GM19438 (cell line): Measurements from ENCODE around the gene TFCP2.

Source experiments
- ATAC-seq: cut with Tn5 transposase; IDR thresholded peaks from one replicate; pipeline ENCODE4 v1.9.1; 2021; ENCODE audit warnings: low read depth; ENCODE audit not compliant: unreplicated experiment

Gene TFCP2

DNA sequence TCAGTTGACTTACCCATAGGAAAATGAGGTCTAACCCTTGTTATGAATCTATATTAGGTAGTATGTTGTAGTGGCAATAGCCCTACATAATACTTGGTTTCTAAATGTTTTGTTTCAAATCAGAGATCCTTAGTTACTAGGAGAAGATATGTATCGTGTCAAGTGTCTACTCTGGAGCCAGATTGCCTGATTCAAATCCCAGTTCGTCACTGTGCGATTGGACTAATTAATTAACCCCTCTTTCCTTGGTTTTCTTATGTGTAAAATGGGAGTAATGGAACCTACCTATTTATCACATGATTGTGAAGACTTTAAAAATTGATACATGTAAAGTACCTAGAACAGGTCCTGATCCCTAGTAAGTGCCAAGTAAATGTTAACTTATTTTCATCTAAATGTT lies 123.4 kb downstream of the TFCP2 start:
- no peak for ATAC-seq

DNA sequence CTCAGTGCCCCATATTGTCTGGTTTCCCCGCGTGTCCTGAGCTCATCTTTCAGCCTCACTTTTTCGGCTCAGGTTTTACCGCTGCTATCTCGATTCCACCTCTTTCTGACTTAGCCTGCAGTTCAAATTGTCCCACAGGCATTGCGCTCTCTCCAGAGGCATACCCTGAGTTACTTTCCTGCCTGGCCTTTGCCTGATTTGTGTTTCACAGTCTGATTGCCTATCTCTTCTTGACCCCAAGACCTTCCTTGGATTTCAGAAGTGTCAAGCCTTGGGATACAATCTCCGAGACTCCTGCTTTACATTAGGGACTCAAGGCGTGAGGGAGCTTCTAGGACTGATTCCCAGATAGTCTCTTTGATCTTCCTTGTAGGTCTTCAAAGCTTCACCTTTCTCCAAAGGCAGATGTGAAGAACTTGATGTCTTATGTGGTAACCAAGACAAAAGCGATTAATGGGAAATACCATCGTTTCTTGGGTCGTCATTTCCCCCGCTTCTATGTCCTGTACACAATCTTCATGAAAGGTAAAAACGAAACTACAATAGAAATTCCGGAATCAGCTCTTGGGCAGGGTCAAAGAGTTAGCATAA lies 124.2 kb downstream of the TFCP2 start:
- no peak for ATAC-seq

DNA sequence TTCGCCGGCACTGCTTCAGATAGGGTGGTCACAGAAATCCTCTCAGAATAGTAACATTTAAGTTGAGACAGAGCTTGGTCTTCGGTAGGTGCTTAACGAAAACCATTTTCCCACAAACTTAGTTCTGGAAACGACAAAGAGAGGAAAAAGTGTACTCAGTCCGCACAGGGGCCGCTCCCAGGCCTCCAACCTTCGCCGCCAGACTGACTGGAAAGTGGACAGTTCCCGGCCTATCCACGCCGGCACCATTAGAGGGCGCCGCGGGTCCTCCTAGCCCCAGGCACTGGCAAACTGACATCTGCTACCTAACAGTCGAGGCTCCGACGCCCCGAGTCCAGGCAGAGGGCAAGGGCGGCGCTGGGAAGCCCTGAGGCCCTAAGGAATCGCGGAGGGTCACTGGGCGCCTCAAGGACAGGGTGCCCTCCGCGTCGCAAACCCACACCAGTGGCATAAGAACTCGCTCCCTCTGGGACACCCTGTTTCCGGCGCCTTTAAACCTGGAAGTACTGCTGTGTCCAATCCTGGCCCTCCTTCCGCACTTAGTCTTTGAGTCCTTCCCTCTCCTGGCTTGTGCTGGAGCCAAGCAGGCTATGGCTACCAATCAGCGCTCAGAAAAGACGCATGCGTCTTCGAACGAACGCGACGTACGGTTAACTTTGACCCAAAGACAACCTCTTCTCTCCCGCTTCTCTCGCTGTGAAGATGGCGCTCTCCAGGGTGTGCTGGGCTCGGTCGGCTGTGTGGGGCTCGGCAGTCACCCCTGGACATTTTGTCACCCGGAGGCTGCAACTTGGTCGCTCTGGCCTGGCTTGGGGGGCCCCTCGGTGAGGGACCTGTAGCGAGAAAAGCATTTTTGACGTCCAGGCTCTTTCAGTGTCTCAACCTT lies 125.0 kb downstream of the TFCP2 start, which contains the start of gene LETMD1:
TSS of gene LETMD1 (plus strand) at position 673 of the 886 bp plus-strand sequence. CDS start at position 703, 30 bp downstream.
- ATAC-seq, result peak; percentile 96
